ENCODE results near the gene ACTR3C.

DNA sequence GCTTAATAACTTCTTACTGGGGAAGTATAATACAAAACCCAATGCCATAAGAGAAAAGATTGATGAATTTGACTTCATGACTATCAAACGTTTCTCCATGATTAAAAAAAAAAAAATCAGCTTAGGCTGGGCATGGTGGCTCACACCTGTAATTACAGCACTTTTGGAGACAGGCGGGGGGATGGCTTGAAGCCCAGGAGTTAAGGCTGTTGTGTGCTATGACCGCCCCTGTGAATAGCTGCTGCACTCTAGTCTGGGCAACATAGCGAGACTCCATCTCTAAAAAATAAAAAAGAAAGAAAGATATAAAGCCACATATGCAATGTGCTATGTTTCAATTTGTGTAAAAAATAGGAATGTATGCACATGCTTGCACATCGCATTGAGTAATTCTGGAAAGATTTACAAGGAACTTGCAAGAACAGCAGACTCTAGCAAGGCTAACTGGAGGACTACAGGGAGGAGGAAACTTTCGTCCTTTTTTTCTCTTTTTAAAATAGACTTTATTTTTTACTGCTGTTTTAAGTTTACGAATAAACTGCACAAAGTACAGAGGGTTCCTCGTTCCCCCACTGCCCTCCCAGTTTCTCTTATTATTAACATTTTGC is 28.3 kb upstream of the ACTR3C start:
- TF ChIP-seq, protein P1, sequence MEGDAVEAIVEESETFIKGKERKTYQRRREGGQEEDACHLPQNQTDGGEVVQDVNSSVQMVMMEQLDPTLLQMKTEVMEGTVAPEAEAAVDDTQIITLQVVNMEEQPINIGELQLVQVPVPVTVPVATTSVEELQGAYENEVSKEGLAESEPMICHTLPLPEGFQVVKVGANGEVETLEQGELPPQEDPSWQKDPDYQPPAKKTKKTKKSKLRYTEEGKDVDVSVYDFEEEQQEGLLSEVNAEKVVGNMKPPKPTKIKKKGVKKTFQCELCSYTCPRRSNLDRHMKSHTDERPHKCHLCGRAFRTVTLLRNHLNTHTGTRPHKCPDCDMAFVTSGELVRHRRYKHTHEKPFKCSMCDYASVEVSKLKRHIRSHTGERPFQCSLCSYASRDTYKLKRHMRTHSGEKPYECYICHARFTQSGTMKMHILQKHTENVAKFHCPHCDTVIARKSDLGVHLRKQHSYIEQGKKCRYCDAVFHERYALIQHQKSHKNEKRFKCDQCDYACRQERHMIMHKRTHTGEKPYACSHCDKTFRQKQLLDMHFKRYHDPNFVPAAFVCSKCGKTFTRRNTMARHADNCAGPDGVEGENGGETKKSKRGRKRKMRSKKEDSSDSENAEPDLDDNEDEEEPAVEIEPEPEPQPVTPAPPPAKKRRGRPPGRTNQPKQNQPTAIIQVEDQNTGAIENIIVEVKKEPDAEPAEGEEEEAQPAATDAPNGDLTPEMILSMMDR (IDR thresholded peaks at IDR 0.05), result no peak
- no peak for TF ChIP-seq EZH2 (IDR thresholded peaks at IDR 0.05)
- no peak for TF ChIP-seq EZH2phosphoT487 (IDR thresholded peaks at IDR 0.05)
